Cardiac fibroblast (primary cell): ENCODE data around the gene PPP2CA.

Experiments used
- DNase-seq, 2 donors: peaks; one replicate each; pipeline versions ENCODE4 v3.0.0 to v3.0.0-alpha.2; 2010; ENCODE audit warnings: low read depth in 2 of 2
- H3K4me3 ChIP-seq, 2 donors: replicated peaks in 1 of 2; 1 replicate in 1 of 2; 2 replicates in 1 of 2; pipeline ENCODE4 v1.5.1; 2011; ENCODE audit warnings: low read depth in 2 of 2, low read length in 2 of 2, mild to moderate bottlenecking in 2 of 2, moderate library complexity in 1 of 2
- CTCF ChIP-seq: IDR thresholded peaks from one replicate; pipeline ENCODE4 v1.5.1; 2011; ENCODE audit warnings: low read depth, mild to moderate bottlenecking, low read length, inconsistent platforms

PPP2CA gene

GRCh38 chr5:134209477-134210245, 16.2 kb downstream of the PPP2CA start:
- DNase-seq = no peak
- TF ChIP-seq CTCF = no peak
- H3K4me3 ChIP-seq = no peak overlapping the region

GRCh38 chr5:134207696-134208095, 18.2 kb downstream of the PPP2CA start:
- H3K4me3 ChIP-seq = no peak overlapping the region

GRCh38 chr5:134206627-134207160, 19.2 kb downstream of the PPP2CA start:
- no peak for DNase-seq
- TF ChIP-seq CTCF = no peak
- H3K4me3 ChIP-seq = no peak overlapping the region

More at GRCh38 chr5:134207696-134208095, 18.2 kb downstream of the PPP2CA start:
- DNase-seq = no peak
- TF ChIP-seq CTCF = no peak

- no peak for DNase-seq
- H3K4me3 ChIP-seq = no peak overlapping the region
- TF ChIP-seq CTCF = no peak
Observed at GRCh38 chr5:134204575-134204974, 21.3 kb downstream of the PPP2CA start.

- TF ChIP-seq CTCF = no peak
- no peak overlapping the region for H3K4me3 ChIP-seq
- no peak for DNase-seq
Observed at GRCh38 chr5:134203630-134204029, 22.2 kb downstream of the PPP2CA start.

GRCh38 chr5:134195666-134196065, 30.2 kb downstream of the PPP2CA start:
- TF ChIP-seq CTCF = no peak
- DNase-seq = no peak
- H3K4me3 ChIP-seq = no peak overlapping the region

- no peak for DNase-seq
- H3K4me3 ChIP-seq = no peak overlapping the region
- TF ChIP-seq CTCF = no peak
Observed at GRCh38 chr5:134189031-134189430, 36.8 kb downstream of the PPP2CA start.
